ENCODE measurements around the gene TCF4.

Gene TCF4

DNA sequence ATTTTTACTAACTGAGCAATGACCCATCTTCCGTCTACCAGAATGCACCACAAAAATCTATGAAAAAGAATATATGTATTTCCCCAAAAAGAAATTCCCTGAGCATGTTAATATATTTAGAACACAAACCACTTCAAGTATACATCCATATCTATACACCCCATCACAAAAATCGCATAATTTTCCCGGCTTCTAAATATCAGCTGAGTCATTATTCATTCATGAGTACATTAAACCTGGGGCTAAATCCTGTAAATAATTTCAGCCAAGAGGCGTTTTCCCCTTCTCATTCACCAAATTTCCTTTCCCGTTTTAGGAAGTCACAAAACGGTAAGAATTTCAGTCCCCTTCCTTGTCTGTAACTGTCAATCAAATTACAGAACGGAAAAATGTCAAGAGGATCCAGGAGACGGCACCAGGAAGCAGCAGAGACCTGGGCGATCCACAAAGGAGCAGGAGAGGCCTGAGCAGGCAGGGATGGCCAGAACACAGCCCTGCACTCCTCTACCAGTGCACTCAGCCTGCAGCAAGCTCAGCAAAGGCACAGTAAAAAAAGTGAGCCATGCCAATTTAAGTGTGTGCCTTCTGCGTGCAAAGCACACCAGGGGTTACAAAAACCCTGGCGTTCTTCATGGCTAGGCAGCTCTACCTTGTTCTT is 300.7 kb downstream of the TCF4 start:
- DNase-seq (ENCODE audit: low read depth), result no peak
- TF ChIP-seq, protein P1, sequence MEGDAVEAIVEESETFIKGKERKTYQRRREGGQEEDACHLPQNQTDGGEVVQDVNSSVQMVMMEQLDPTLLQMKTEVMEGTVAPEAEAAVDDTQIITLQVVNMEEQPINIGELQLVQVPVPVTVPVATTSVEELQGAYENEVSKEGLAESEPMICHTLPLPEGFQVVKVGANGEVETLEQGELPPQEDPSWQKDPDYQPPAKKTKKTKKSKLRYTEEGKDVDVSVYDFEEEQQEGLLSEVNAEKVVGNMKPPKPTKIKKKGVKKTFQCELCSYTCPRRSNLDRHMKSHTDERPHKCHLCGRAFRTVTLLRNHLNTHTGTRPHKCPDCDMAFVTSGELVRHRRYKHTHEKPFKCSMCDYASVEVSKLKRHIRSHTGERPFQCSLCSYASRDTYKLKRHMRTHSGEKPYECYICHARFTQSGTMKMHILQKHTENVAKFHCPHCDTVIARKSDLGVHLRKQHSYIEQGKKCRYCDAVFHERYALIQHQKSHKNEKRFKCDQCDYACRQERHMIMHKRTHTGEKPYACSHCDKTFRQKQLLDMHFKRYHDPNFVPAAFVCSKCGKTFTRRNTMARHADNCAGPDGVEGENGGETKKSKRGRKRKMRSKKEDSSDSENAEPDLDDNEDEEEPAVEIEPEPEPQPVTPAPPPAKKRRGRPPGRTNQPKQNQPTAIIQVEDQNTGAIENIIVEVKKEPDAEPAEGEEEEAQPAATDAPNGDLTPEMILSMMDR (IDR thresholded peaks at IDR 0.05; ENCODE audit: low read depth, low read length, missing control alignments), result no peak
- no peak overlapping the region for H3K4me3 ChIP-seq (ENCODE audit: low read depth, low read length)

DNA sequence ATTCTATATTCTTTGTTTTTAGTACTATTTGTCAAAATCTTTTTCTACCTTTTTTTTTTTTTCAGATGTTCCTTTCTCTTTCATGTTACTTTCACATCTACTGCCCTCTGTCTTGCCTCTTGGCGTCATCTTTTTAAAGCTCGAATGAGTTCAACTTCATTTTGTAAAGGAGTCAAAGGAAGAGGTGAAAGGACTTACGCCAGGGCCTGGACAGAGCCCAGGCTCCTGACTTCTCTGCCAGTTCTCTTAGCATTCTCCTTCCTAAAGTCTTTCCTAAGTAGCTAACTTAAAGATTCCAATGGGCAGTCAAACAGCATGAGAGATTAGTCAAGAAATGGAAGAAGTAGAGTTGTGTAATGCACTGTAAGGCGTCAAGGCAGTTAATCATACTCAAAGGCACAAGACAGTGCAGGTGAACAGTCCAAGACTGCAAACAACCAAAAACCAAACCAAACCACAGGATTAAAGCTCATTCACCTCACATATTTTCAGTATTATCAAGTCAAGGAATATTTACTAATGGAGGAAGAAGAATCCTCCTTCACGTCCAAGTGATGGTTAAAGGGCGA is 301.7 kb downstream of the TCF4 start:
- no peak overlapping the region for H3K4me3 ChIP-seq (ENCODE audit: low read depth, low read length)
- no peak for DNase-seq (ENCODE audit: low read depth)
- TF ChIP-seq, protein P1 (IDR thresholded peaks at IDR 0.05; ENCODE audit: low read depth, low read length, missing control alignments), result no peak

DNA sequence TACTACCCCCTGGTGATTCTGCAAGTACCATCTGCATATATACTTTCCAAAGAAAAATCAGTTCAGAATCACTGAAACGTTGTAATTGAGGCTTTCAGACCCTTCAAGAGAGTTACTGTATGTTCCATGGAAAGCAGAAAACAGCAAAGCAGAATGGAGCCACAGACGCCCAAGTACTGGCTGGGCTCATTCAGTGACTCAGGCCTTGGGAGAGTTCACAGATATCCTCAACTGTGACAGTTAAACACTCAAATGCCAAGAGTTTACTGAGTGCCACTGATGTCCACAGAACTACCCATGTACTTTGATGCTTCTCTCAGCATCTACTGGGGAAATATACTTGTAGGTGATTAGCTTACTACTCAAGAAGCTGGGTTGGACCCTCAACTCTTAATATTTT is 303.4 kb downstream of the TCF4 start:
- DNase-seq (ENCODE audit: low read depth), result no peak
- TF ChIP-seq, protein P1 (IDR thresholded peaks at IDR 0.05; ENCODE audit: low read depth, low read length, missing control alignments), result no peak
- H3K4me3 ChIP-seq (ENCODE audit: low read depth, low read length), result no peak overlapping the region

DNA sequence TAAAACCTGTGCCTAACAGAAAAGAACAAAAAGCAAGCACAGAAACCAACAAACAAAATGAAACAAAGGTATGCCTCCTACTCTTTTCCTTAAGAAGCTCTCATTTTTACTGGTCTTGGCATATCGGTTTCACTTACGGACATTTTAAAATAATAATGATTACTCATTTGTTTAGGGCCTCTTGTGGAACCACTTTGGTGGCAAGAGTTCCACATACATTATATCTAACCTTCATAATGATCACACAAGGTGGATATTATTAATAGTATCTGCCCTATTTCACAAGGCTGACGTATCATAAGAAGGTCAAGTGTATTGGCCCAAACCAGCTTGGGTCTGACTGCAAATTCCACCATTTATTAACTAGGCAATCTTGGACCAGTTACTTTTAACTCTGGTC is 304.7 kb downstream of the TCF4 start:
- no peak overlapping the region for H3K4me3 ChIP-seq (ENCODE audit: low read depth, low read length)
- TF ChIP-seq, protein P1 (IDR thresholded peaks at IDR 0.05; ENCODE audit: low read depth, low read length, missing control alignments), result no peak
- DNase-seq (ENCODE audit: low read depth), result no peak

DNA sequence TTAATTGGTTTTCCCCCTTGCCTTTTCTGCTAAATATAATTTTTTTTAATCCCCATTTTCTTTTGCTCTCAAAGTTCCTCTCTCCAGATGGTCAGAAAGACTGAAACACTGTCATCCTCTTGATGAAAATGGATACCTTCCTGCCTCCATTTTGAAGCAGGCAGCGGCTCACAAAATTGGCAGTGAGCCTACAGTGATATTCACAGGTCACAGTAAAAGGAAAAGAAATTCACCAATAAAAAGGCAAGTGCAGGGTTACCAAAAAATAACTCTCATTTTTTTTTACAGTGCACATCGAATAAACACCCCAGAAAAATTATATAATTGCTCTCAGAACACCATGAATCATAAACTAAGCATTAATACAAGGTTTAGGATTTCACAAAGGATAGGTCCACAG is 307.5 kb downstream of the TCF4 start:
- DNase-seq (ENCODE audit: low read depth), result no peak
- no peak overlapping the region for H3K4me3 ChIP-seq (ENCODE audit: low read depth, low read length)
- TF ChIP-seq, protein P1 (IDR thresholded peaks at IDR 0.05; ENCODE audit: low read depth, low read length, missing control alignments), result no peak

DNA sequence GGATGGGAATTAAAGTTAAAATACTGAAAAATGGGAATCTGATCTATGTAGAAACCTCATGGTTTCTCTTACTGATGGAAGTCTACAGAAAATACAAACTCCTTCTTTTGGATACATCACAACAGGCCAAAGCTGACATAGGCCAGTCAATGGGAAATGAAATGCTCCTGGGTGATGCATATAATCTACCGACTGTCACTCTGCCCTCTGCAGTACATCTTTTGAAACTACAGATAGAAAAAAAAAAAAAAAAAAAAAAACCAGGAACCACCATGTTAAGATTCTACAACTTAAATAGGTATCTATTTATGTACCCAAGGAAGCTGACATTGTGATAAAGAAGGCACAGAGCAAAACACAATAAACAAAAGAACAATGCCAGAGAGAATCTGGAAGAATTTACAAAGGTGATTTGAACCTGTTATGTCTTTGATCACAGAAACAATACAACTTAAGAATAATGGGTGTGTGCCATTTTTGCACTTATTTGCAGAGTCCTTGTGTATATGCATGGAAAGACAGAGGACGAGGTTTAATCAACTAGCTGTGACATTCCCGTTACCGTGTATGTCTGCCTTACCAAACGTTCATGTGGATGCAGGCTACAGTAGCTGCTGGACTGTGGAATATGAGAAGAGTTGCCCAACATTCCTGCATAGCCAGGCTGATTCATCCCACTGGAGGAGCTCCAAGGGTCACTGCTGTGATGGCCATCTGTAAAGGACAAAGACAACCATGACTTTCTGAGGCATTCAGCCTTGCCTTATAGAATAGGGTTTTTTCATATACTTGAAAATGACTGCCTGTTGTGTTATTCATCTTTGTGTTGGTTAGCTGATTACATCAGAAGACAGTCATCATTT is 312.7 kb downstream of the TCF4 start:
- TF ChIP-seq, protein P1 (IDR thresholded peaks at IDR 0.05; ENCODE audit: low read depth, low read length, missing control alignments), result peak; percentile 31
- no peak for DNase-seq (ENCODE audit: low read depth)
- H3K4me3 ChIP-seq (ENCODE audit: low read depth, low read length), result no peak overlapping the region
